ENCODE measurements around the gene CAMTA1.
"Not testable (repeated sequence)": the region's sequence is repeated elsewhere in the genome, so short reads cannot be mapped to it uniquely, and the experiment has no call there.

The CAMTA1 gene

DNA sequence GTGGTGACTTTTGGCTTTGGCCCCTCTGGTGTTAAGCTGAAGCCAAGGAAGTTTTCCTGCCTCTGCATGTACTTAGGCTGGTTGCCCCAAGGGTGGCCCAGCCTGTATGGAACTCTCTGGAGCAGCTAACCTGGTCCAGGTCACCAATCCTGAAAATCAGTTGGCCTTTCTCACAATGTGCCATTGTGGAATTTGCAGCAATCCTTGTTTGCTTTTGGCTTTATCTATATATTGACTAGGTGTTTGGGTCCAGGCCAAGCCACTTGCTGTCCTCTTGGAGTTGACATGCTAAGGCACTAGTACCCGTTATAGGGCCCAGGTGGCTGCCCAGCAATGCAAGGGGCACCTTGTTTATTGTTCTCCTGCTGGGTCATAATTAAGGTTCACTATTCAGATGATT, 124.6 kb downstream of the CAMTA1 start:
- DNase-seq = no peak

- no peak for DNase-seq
These were observed 126.0 kb downstream of the CAMTA1 start for GRCh38 chr1:6911021-6911941.

GRCh38 chr1:6911974-6912373, 126.7 kb downstream of the CAMTA1 start:
- no peak for DNase-seq

- DNase-seq = no peak
These were observed 127.3 kb downstream of the CAMTA1 start for GRCh38 chr1:6912518-6912917.

DNA sequence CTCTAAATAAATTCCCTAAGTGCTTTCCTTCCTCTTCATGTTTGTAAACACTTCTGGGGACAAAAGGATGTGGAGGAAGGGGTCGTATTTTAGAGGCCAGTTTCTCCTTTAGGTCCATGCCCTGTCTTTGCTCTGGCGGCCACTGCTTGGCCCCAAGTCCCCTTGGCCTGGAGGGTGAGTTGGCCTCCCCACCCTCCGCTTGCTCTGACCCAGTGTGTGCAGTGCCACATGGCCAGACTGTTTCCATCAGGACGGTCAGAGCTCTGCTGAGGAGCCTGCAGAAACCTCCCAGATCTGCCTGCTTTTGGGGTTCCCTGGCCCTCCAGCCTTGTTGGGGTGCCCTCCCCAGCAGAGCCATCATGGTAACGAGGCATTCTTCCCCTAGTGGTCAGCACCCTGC, 127.8 kb downstream of the CAMTA1 start:
- DNase-seq = no peak

DNA sequence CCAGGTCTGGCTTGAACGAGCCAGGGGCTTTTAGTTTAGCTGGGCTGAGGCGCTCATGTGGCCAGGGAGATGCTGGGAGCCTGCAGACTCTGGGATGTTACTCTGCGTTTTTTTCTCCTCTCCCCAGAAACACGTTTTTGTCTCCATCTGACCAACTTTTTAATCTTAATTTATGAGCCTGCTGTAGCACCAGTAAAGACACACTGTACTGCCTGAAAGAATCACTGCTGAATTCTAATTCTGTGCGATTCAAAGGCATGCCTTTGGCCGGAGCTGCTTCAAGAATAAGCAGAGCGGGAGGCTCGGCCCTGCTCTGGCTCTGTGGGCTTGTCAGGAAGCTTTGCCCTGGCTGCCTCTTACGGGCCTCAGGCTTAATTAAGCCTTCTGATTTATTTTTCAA, 129.5 kb downstream of the CAMTA1 start:
- DNase-seq = no peak

- DNase-seq = no peak
These were observed 130.8 kb downstream of the CAMTA1 start for GRCh38 chr1:6915999-6916565.

- DNase-seq = no peak
These were observed 131.8 kb downstream of the CAMTA1 start for GRCh38 chr1:6917067-6917466.

DNA sequence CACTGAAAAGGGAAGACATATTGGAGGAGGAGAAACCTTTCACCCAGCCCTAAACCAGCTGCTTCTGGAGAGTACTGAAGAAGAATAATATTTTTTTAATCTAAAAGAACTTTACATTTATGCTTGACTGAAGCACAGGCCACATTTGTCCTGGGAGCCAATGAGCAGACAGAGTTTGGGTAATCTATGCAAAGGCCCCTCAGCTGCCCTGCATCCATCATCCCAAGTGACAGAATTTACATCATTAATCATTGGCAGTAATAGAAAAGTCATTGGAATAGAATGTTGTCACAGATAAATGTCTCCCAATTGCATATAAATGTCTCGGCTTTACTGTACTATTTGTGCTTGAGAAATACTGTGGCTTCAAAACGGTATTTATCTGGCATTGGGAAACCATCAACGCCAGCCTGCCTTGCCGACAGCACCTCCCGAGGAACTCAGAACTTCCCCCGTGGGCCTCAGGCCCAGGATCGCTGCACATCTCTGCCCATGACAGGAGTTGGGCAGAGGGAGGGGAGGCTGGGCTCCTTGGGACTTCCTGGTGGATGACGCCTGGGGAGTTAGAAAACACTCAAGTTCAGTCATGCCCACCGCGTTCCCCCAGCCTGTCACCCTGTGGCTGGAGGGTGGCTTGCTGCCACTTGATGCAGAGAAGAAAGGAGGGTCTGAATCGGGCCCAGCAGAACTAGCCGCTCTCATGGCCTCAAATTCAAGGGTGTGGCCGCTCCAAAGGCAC, 133.1 kb downstream of the CAMTA1 start:
- no peak for DNase-seq

GRCh38 chr1:6918925-6919511, 133.8 kb downstream of the CAMTA1 start:
- DNase-seq = no peak

- not testable (repeated sequence) for DNase-seq
These were observed 136.3 kb downstream of the CAMTA1 start for GRCh38 chr1:6921506-6921905.

- no peak for DNase-seq
These were observed 137.1 kb downstream of the CAMTA1 start for GRCh38 chr1:6922096-6922931.

DNA sequence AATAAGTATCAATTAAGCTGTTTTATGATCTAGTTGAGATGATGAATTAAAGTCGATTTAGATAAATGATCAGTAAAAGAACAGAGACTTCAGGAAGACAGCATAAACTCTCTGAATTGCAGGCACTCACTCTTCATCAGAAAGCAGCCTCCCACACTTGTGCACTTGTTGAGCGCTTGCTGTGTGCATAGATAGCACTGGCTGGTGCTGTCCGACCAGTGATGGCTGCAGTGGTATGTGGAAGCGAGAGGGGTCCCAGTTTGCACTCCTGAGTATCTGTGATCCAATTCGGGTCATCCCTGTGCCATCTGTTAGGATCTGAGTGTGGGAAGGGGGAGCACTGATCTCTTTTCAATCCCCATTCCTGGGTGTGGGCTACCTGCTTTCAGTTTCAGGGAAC, 137.8 kb downstream of the CAMTA1 start:
- no peak for DNase-seq

DNA sequence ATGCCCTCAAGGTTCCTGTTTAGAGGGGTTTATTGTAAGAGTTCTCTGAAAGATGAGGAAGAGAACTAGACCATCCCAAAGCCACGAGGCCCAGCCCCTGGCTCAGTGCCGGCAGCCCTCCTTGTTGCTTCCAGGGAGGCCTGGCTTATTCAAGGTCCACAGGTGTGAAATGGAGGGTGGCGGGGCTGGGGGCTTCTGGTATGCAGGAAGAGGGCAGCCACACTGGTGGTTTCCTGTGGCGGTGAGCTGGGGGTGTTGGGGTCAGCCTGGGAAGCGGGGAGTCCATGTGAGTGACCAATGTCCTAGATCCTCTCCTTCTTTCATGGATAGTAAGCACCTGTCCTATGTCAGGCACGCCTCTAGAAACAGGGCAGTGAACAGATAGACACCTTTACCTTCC, 138.2 kb downstream of the CAMTA1 start:
- no peak for DNase-seq

DNA sequence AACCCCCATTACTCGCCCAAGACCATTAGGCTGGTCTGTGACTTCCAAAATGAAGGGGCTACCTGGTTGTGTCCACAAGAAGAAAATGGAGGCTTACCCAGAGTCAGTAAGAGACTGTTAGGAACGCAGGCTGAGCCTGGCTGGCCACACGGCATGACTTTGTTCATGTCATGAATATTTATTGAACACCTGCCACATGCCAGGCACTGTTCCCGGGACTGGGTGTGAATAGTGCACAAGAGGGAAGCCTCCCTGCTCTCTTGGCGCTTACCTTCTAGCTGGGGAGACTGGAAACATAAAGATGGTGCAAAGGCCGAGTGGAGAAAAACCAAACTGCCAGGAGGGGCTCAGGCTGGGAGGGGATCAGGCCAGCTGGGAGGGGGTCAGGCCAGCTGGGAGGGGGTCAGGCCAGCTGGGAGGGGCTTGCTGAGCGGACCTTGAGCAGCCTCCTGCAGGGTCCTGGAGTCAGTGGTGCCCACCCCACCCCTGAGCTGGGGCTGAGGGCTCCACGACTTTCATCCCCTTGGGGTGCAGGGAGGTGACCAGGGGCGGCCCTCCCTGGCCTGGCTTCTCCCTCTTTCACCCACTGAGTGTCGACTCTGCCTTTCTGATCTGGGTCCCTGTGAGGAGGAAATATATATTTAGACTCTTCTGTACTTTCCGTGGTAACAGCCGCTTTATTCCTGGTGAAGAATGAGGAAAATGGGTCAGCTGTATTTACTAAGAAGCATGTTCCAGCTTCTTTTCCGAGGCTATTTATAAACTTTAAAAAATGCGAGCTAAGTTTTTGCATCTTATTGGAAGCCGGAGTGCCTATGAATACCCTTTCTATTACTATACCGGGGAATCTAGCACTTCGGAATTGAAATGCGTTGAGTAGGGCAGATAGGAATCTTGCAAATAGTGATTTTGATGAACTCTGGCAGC, 139.0 kb downstream of the CAMTA1 start:
- no peak for DNase-seq

DNA sequence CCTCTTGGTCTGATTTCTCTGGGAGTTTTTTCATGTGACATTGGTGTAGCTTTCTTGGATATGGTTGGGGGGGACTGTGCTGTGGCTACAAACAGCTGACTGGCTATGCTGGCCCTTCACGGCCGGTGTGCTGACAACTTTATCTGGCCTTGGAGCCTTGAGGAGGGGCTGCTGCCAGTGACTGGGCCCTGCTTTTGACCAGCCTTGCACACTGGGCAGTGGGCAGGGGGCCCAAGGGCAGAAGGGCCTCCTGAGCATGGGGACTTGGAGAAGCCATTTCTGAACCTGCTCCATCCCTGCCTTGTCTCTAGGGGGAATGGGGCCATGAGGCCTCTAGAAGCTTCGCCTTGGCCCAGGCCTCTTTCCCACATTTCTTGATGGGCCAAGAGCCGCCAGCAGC, 139.6 kb downstream of the CAMTA1 start:
- no peak for DNase-seq

DNA sequence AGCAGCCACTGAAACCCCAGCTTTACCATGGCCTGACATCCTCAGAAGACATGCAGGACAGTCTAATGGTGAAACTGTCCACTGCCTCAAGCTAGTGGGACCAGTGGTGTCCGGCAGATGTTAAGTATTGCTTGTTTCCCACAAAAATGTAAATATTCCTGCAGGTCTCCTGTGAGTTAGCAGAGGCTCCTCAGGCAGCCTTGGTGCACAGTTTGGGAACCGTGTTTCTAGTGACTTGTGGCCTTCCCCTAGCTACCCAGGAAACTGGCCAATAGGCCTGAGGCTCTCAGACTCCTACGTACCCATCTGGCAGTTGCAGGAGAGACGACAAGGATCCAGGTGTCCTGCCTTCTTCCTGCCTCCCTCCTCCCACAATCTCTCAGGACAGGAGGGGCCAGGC, 142.4 kb downstream of the CAMTA1 start:
- DNase-seq = no peak

DNA sequence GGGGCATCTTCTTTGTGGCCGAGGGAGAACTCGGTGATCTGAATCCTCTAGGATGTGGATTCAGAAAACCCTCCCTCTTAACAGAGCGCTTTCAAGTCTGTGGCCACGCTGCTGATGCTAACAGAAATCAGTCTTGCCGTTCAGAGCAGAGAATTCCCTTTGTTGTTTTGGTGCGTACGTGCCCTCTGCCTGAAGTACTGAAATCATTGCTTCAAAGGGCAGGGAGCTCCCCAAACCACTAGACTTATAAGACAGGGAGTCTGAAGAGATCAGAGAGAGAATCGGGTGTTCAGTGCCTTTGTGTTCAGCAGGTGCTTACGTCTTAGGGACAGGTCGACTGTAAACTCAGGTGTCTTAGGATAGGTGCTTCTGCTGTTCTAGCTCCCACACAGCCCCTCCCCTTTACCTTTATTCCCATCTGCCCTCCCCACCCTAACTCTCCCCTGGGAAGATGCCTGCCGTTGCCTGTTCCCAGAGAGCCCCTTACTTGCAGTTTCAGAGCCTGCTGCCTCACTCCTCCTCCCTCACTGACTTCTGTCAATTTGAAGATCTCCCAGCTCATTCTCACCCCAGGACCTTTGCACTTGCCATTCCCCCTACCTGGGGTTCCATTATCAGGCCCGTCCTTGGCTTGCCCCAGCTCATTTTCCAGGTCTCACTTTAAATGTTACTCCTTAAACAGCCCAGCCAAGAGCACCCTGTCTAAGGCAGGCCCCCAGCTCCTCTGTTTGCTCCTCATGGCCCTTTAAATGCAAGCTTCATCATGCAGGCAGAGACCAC, 143.0 kb downstream of the CAMTA1 start:
- DNase-seq = no peak

GRCh38 chr1:6930732-6931300, 145.6 kb downstream of the CAMTA1 start:
- DNase-seq = no peak

- no peak for DNase-seq
These were observed 150.2 kb downstream of the CAMTA1 start for GRCh38 chr1:6935361-6935883.
